ENCODE data around the gene TPCN1.

DNA sequence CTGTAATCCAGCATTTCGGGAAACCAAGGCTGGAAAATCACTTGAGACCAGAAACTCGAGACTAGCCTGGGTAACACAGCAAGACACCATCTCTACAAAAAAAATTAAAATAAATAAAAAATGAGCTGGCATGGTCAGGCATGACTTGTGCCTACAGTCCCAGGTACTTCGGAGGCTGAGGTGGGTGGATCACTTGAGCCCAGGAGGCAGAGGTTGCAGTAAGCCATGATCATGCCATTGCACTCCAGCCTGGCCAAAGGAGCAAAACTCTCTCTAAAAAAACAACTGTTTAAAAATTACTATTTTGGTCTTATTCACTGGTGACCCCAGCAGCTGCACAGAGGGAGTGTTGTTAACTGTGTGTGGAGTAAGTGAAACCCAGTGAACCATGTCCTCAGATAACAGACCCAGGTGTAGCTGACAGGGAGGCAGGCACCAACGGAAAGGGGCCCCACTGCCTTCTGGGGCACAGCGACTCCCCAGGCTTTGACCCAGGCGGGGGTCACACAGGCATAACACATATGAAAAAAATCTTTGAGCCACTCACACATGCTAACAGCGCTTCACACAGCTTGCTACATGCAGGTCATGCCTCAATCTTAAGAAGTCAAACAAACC is 48.1 kb upstream of the TPCN1 start:
- TF ChIP-seq, protein P1, sequence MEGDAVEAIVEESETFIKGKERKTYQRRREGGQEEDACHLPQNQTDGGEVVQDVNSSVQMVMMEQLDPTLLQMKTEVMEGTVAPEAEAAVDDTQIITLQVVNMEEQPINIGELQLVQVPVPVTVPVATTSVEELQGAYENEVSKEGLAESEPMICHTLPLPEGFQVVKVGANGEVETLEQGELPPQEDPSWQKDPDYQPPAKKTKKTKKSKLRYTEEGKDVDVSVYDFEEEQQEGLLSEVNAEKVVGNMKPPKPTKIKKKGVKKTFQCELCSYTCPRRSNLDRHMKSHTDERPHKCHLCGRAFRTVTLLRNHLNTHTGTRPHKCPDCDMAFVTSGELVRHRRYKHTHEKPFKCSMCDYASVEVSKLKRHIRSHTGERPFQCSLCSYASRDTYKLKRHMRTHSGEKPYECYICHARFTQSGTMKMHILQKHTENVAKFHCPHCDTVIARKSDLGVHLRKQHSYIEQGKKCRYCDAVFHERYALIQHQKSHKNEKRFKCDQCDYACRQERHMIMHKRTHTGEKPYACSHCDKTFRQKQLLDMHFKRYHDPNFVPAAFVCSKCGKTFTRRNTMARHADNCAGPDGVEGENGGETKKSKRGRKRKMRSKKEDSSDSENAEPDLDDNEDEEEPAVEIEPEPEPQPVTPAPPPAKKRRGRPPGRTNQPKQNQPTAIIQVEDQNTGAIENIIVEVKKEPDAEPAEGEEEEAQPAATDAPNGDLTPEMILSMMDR (IDR thresholded peaks at IDR 0.05): no peak
- no peak for TF ChIP-seq POLR2A (IDR thresholded peaks at IDR 0.05)
